WTC11 (cell line): ENCODE measurements around the gene IL20RA. TPM values are rescaled to one million over a fixed set of nuclear protein-coding genes. Genes with fewer than 3 reads are reported as not detected.

Source experiments
- ATAC-seq: fragments of 200-7000 bp; cut with Tn5 transposase; 2 replicates; pipeline ENCODE4 v1.10.0; 2021; ENCODE audit warnings: mild to moderate bottlenecking, moderate library complexity
- CTCF ChIA-PET: fragments of 300-600 bp; sonication (Branson Sonifier 250); formaldehyde crosslinking; loops from one replicate; lab custom pipeline; 2021; ENCODE audit warnings: antibody characterized with exemption; lab: Charles Lee
- POLR2A ChIA-PET: fragments of 350-600 bp; sonication (Branson Sonifier 250); formaldehyde crosslinking; loops from one replicate; lab custom pipeline; 2021; ENCODE audit warnings: antibody characterized with exemption; lab: Charles Lee
- DNase-seq: peaks from one replicate; pipeline ENCODE4 v3.0.0; 2021; ENCODE audit warnings: low spot score
- H3K27ac Mint-ChIP-seq: 2 replicates; pipeline ENCODE4 v1.8.0; 2021; ENCODE audit warnings: mixed read lengths
- H3K27me3 Mint-ChIP-seq: 2 replicates; pipeline ENCODE4 v1.8.0; 2021; ENCODE audit warnings: low read depth, mild to moderate bottlenecking, moderate library complexity, mixed read lengths
- H3K36me3 Mint-ChIP-seq: 2 replicates; pipeline ENCODE4 v1.8.0; 2021; ENCODE audit warnings: mixed read lengths
- H3K4me1 Mint-ChIP-seq: 2 replicates; pipeline ENCODE4 v1.8.0; 2022; ENCODE audit warnings: mixed read lengths
- H3K4me3 Mint-ChIP-seq: 2 replicates; pipeline ENCODE4 v1.8.0; 2021; ENCODE audit warnings: mild to moderate bottlenecking, moderate library complexity, mixed read lengths
- H3K9me3 Mint-ChIP-seq: 2 replicates; pipeline ENCODE4 v1.8.0; 2021; ENCODE audit warnings: mixed read lengths
- ATF2 ChIP-seq: sonication (generic); formaldehyde crosslinking; IDR thresholded peaks from 2 replicates; pipeline ENCODE4 v1.8.1; 2022; ENCODE audit warnings: low read depth, missing genetic modification reagents, borderline replicate concordance
- CREM ChIP-seq: sonication (generic); formaldehyde crosslinking; IDR thresholded peaks from 2 replicates; pipeline ENCODE4 v1.8.1; 2022; ENCODE audit warnings: mild to moderate bottlenecking, missing genetic modification reagents, moderate library complexity
- E2F4 ChIP-seq: sonication (generic); formaldehyde crosslinking; IDR thresholded peaks from 2 replicates; pipeline ENCODE4 v1.8.1; 2022; ENCODE audit warnings: low read depth, mild to moderate bottlenecking, moderate library complexity, missing genetic modification reagents, borderline replicate concordance
- ELF4 ChIP-seq: sonication (generic); formaldehyde crosslinking; IDR thresholded peaks from 2 replicates; pipeline ENCODE4 v1.8.1; 2022; ENCODE audit warnings: low read depth, mild to moderate bottlenecking, moderate library complexity, missing genetic modification reagents
- GABPB1 ChIP-seq: sonication (generic); formaldehyde crosslinking; IDR thresholded peaks from 2 replicates; pipeline ENCODE4 v1.8.1; 2023; ENCODE audit warnings: mild to moderate bottlenecking, missing genetic modification reagents
- GTF2I ChIP-seq: fragments of 250-450 bp; sonication (Bioruptor Pico); conservative IDR thresholded peaks from 2 replicates; pipeline ENCODE4 v1.4.0; 2021; ENCODE audit warnings: mild to moderate bottlenecking
- JUN ChIP-seq: sonication (generic); formaldehyde crosslinking; IDR thresholded peaks from 2 replicates; pipeline ENCODE4 v1.8.0; 2023; ENCODE audit warnings: mild to moderate bottlenecking, missing genetic modification reagents
- KAT7 ChIP-seq: sonication (generic); formaldehyde crosslinking; IDR thresholded peaks from 2 replicates; pipeline ENCODE4 v1.8.1; 2023; ENCODE audit warnings: missing genetic modification reagents, mild to moderate bottlenecking, borderline replicate concordance
- MAX ChIP-seq: sonication (generic); formaldehyde crosslinking; IDR thresholded peaks from 2 replicates; pipeline ENCODE4 v1.8.0; 2022; ENCODE audit warnings: mild to moderate bottlenecking, missing genetic modification reagents
- NR1H2 ChIP-seq: sonication (generic); formaldehyde crosslinking; IDR thresholded peaks from 2 replicates; pipeline ENCODE4 v1.9.0; 2021; ENCODE audit warnings: mild to moderate bottlenecking, moderate library complexity, missing genetic modification reagents
- PRRX2 ChIP-seq: fragments of 250-450 bp; sonication (Bioruptor Pico); IDR thresholded peaks from 2 replicates; pipeline ENCODE4 v1.8.0; 2021; ENCODE audit warnings: mild to moderate bottlenecking
- SOX15 ChIP-seq: fragments of 250-450 bp; sonication (Bioruptor Pico); IDR thresholded peaks from 2 replicates; pipeline ENCODE4 v1.9.0; 2021; ENCODE audit warnings: mild to moderate bottlenecking
- SP1 ChIP-seq: sonication (generic); formaldehyde crosslinking; conservative IDR thresholded peaks from 2 replicates; pipeline ENCODE4 v1.8.1; 2022; ENCODE audit warnings: missing genetic modification reagents
- TCF7 ChIP-seq: sonication (generic); formaldehyde crosslinking; IDR thresholded peaks from 2 replicates; pipeline ENCODE4 v1.8.0; 2022; ENCODE audit warnings: mild to moderate bottlenecking, low read depth, missing genetic modification reagents, moderate library complexity
- TEAD1 ChIP-seq: sonication (generic); formaldehyde crosslinking; IDR thresholded peaks from 2 replicates; pipeline ENCODE4 v1.8.0; 2022; ENCODE audit warnings: mild to moderate bottlenecking, missing genetic modification reagents
- TP53 ChIP-seq: sonication (generic); formaldehyde crosslinking; IDR thresholded peaks from 2 replicates; pipeline ENCODE4 v1.8.1; 2023; ENCODE audit warnings: mild to moderate bottlenecking, missing genetic modification reagents
- ZBTB21 ChIP-seq: sonication (generic); formaldehyde crosslinking; IDR thresholded peaks from 2 replicates; pipeline ENCODE4 v1.8.1; 2023; ENCODE audit warnings: mild to moderate bottlenecking, missing genetic modification reagents, borderline replicate concordance
- ZNF138 ChIP-seq: sonication (generic); formaldehyde crosslinking; conservative IDR thresholded peaks from 2 replicates; pipeline ENCODE4 v1.8.1; 2022; ENCODE audit warnings: mild to moderate bottlenecking, moderate library complexity, missing genetic modification reagents
- ZNF219 ChIP-seq: sonication (generic); formaldehyde crosslinking; IDR thresholded peaks from 2 replicates; pipeline ENCODE4 v1.8.0; 2023; ENCODE audit warnings: missing genetic modification reagents, mild to moderate bottlenecking, borderline replicate concordance
- ZNF317 ChIP-seq: sonication (generic); formaldehyde crosslinking; IDR thresholded peaks from 2 replicates; pipeline ENCODE4 v1.8.1; 2023; ENCODE audit warnings: low read depth, mild to moderate bottlenecking, moderate library complexity, missing genetic modification reagents, borderline replicate concordance
- ZNF396 ChIP-seq: fragments of 250-450 bp; sonication (Bioruptor Pico); IDR thresholded peaks from 2 replicates; pipeline ENCODE4 v1.8.0; 2021; ENCODE audit warnings: mild to moderate bottlenecking, moderate library complexity, borderline replicate concordance
- total RNA-seq: library from RNA; stranded (reverse); gene quantifications from 3 replicates; pipeline ENCODE4 v1.2.3, GENCODE V29; 2021
- TF ChIP-seq, protein P1 (sequence below): fragments of 250-450 bp; sonication (Bioruptor Pico); conservative IDR thresholded peaks from 2 replicates; pipeline ENCODE4 v1.9.0; 2021; ENCODE audit warnings: mild to moderate bottlenecking
- TF ChIP-seq, protein P2 (sequence below): sonication (generic); formaldehyde crosslinking; IDR thresholded peaks from 2 replicates; pipeline ENCODE4 v1.8.1; 2022; ENCODE audit warnings: mild to moderate bottlenecking, missing genetic modification reagents, moderate library complexity, borderline replicate concordance
- TF ChIP-seq, protein P3 (sequence below): fragments of 250-450 bp; sonication (Bioruptor Pico); IDR thresholded peaks from 2 replicates; pipeline ENCODE4 v1.9.0; 2021; ENCODE audit warnings: mild to moderate bottlenecking
- TF ChIP-seq, protein P4 (sequence below): fragments of 200-600 bp; IDR thresholded peaks from 2 replicates; pipeline ENCODE4 v1.8.0; 2022; ENCODE audit warnings: antibody characterized with exemption

IL20RA gene
- total RNA-seq, 1 experiment from 2014 or later, result 1.3 TPM

GRCh38 chr6:137015943-137016342 is 28.8 kb downstream of the IL20RA start (continued):
- no peak for TF ChIP-seq ATF2 (CRISPR knock-in tag)
- TF ChIP-seq, protein P1, sequence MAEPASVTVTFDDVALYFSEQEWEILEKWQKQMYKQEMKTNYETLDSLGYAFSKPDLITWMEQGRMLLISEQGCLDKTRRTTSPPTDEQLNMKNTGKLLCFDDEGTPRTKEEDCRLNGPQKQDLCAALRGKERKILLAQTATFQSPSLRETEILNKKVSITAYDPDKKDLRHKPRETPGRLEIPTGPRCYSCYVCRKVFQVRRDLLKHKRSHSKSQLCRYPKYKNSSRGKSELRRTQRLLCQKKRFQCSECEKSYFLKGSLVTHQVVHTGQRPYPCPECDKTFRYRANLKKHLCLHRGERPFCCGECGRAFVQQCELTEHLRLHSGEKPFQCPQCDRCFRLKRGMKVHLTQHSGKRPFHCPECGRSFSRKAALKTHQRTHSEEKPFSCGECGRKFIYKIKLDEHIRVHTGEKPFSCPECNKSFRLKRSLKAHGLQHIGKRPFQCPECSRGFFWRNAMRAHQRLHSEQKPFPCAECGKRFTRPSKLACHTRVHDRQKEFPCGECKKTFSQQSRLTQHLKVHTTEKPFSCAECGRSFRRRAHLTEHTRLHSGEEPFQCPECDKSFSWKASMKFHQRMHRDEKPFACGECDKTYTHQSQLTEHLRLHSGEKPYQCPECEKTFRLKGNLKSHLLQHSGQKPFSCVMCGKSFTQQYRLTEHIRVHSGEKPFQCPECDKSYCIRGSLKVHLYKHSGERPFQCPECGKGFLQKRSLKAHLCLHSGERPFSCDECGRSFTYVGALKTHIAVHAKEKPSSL (CRISPR knock-in tag), result no peak
- no peak for TF ChIP-seq ZNF219 (CRISPR knock-in tag)
- TF ChIP-seq, protein P2, sequence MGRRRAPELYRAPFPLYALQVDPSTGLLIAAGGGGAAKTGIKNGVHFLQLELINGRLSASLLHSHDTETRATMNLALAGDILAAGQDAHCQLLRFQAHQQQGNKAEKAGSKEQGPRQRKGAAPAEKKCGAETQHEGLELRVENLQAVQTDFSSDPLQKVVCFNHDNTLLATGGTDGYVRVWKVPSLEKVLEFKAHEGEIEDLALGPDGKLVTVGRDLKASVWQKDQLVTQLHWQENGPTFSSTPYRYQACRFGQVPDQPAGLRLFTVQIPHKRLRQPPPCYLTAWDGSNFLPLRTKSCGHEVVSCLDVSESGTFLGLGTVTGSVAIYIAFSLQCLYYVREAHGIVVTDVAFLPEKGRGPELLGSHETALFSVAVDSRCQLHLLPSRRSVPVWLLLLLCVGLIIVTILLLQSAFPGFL (CRISPR knock-in tag), result no peak
- TF ChIP-seq SOX15 (CRISPR knock-in tag), result no peak
- TF ChIP-seq, protein P3, sequence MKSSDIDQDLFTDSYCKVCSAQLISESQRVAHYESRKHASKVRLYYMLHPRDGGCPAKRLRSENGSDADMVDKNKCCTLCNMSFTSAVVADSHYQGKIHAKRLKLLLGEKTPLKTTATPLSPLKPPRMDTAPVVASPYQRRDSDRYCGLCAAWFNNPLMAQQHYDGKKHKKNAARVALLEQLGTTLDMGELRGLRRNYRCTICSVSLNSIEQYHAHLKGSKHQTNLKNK (CRISPR knock-in tag), result no peak
- TF ChIP-seq MAX, result no peak
- TF ChIP-seq TEAD1 (CRISPR knock-in tag), result no peak
- no peak for TF ChIP-seq GABPB1
- no peak for TF ChIP-seq PRRX2 (CRISPR knock-in tag)
- no peak for TF ChIP-seq GTF2I
- TF ChIP-seq, protein P4, sequence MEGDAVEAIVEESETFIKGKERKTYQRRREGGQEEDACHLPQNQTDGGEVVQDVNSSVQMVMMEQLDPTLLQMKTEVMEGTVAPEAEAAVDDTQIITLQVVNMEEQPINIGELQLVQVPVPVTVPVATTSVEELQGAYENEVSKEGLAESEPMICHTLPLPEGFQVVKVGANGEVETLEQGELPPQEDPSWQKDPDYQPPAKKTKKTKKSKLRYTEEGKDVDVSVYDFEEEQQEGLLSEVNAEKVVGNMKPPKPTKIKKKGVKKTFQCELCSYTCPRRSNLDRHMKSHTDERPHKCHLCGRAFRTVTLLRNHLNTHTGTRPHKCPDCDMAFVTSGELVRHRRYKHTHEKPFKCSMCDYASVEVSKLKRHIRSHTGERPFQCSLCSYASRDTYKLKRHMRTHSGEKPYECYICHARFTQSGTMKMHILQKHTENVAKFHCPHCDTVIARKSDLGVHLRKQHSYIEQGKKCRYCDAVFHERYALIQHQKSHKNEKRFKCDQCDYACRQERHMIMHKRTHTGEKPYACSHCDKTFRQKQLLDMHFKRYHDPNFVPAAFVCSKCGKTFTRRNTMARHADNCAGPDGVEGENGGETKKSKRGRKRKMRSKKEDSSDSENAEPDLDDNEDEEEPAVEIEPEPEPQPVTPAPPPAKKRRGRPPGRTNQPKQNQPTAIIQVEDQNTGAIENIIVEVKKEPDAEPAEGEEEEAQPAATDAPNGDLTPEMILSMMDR, result no peak
- TF ChIP-seq ZBTB21 (CRISPR knock-in tag), result no peak
- TF ChIP-seq ZNF396 (CRISPR knock-in tag), result no peak
- no peak for TF ChIP-seq TP53 (CRISPR knock-in tag)
- TF ChIP-seq JUN (CRISPR knock-in tag), result no peak
- no peak for TF ChIP-seq TCF7

GRCh38 chr6:137013738-137014602 is 30.8 kb downstream of the IL20RA start:
- H3K27ac Mint-ChIP-seq, result no peak overlapping the region
- peaks cover 6% of the 10 kb centered on the region for H3K4me1 Mint-ChIP-seq
- no peak overlapping the region for H3K4me3 Mint-ChIP-seq
- ChIA-PET CTCF (interaction anchor here (0.6 to 2.4 kb wide), 20 partner anchors 10 to 836 kb away, joined by 3 to 19 read pairs (median 4); partner anchors contain the start of gene IL20RA), POLR2A (interaction anchor here (0.8 kb wide), 1 partner anchor 55 kb away, joined by 3 read pairs; no protein-coding TSS in a partner anchor)
- no peaks in the 10 kb centered on the region for H3K36me3 Mint-ChIP-seq
- H3K27me3 Mint-ChIP-seq, result no peaks in the 10 kb centered on the region
- no peak for DNase-seq
- peaks cover 4% of the 10 kb centered on the region for H3K9me3 Mint-ChIP-seq
- peak; percentile 95 for ATAC-seq
- TF ChIP-seq, protein P1 (CRISPR knock-in tag), result no peak
- TF ChIP-seq CREM (CRISPR knock-in tag) (no peak), ZNF138 (CRISPR knock-in tag) (no peak), E2F4 (CRISPR knock-in tag) (no peak), NR1H2 (no peak), ZNF317 (CRISPR knock-in tag) (no peak), SP1 (CRISPR knock-in tag) (no peak), MAX (no peak), KAT7 (CRISPR knock-in tag) (no peak), ELF4 (CRISPR knock-in tag) (no peak), GABPB1 (no peak)
